A549 (cell line): Measurements from ENCODE around the gene LRRC3. TPM values are rescaled to one million over a fixed set of nuclear protein-coding genes. Genes with fewer than 3 reads are reported as not detected.

ENCODE experiments used
- ATAC-seq, 2 experiments: fragments of 200-7000 bp in 1 of 2; fragments of >200 bp in 1 of 2; cut with Nextera tagmentation in 1 of 2; cut with Tn5 transposase in 1 of 2; 3 replicates each; pipeline versions ENCODE4 v1.8.0 to v1.9.1; 2018 to 2020; ENCODE audit warnings: mild to moderate bottlenecking in 1 of 2, moderate library complexity in 1 of 2
- CTCF ChIA-PET: fragments of 300-600 bp; sonication (Branson Sonifier 250); formaldehyde crosslinking; extraction: SDS; loops from one replicate; lab custom pipeline; 2021; ENCODE audit warnings: antibody characterized with exemption, inconsistent platforms; lab: Yijun Ruan, JAX
- POLR2A ChIA-PET: fragments of 350-600 bp; formaldehyde crosslinking; extraction: SDS; loops from one replicate; lab custom pipeline; 2021; ENCODE audit warnings: antibody characterized with exemption, inconsistent platforms; lab: Yijun Ruan, JAX
- DNase-seq, 2 experiments: peaks; one replicate each; pipeline versions ENCODE4 v3.0.0 to v3.0.0-alpha.2; 2011 to 2016; ENCODE audit warnings: low read depth in 1 of 2, low spot score in 1 of 2
- FAIRE-seq: peaks from 2 replicates; lab custom pipeline; 2011; peaks lifted over from hg19 to GRCh38; lab: Jason Lieb, UNC
- H3K27ac ChIP-seq, 2 experiments: fragments of >200 bp; sonication (Bioruptor Twin); formaldehyde crosslinking; 3 replicates each; pipeline ENCODE4 v1.5.1; 2016 to 2017
- H3K4me1 ChIP-seq: fragments of >200 bp; sonication (Bioruptor Twin); formaldehyde crosslinking; 3 replicates; pipeline ENCODE4 v1.6.1; 2016
- H3K4me2 ChIP-seq: fragments of >200 bp; sonication (Bioruptor Twin); formaldehyde crosslinking; 3 replicates; pipeline ENCODE4 v1.6.1; 2016
- H3K4me3 ChIP-seq: fragments of >200 bp; sonication (Bioruptor Twin); formaldehyde crosslinking; 3 replicates; pipeline ENCODE4 v1.5.1; 2016
- H3K9me3 ChIP-seq: fragments of >200 bp; sonication (Bioruptor Twin); formaldehyde crosslinking; 3 replicates; pipeline ENCODE4 v1.6.1; 2016
- ATOH8 ChIP-seq: fragments of 250-450 bp; sonication (Bioruptor Pico); IDR thresholded peaks from 2 replicates; pipeline ENCODE4 v1.5.0; 2020; ENCODE audit warnings: low read depth, mild to moderate bottlenecking, moderate library complexity
- BCL3 ChIP-seq: fragments of >200 bp; sonication (Bioruptor Twin); formaldehyde crosslinking; IDR thresholded peaks from 3 replicates; pipeline ENCODE4 v1.6.1; 2016
- BHLHE40 ChIP-seq: IDR thresholded peaks from 2 replicates; pipeline ENCODE4 v1.6.1; 2012; ENCODE audit warnings: low read depth, low read length, inconsistent platforms
- EHF ChIP-seq: fragments of 250-450 bp; sonication (Bioruptor Pico); IDR thresholded peaks from 2 replicates; pipeline ENCODE4 v1.5.0; 2020; ENCODE audit warnings: mild to moderate bottlenecking
- EHMT2 ChIP-seq: fragments of 200-600 bp; sonication (generic); IDR thresholded peaks from 2 replicates; pipeline ENCODE4 v1.6.1; 2016; ENCODE audit warnings: antibody characterized with exemption, low read depth, mild to moderate bottlenecking, moderate library complexity
- EP300 ChIP-seq, 2 experiments: fragments of >200 bp; sonication (Bioruptor Twin); formaldehyde crosslinking; IDR thresholded peaks; 2 replicates in 1 of 2; 3 replicates in 1 of 2; pipeline ENCODE4 v1.6.1; 2016 to 2017
- ESRRA ChIP-seq: fragments of 150-350 bp; IDR thresholded peaks from 2 replicates; pipeline ENCODE4 v1.6.1; 2014; ENCODE audit warnings: mild to moderate bottlenecking, low read length, borderline replicate concordance
- FOSB ChIP-seq: fragments of 250-450 bp; sonication (Bioruptor Pico); IDR thresholded peaks from 2 replicates; pipeline ENCODE4 v1.5.0; 2020; ENCODE audit warnings: mild to moderate bottlenecking, moderate library complexity
- HDAC2 ChIP-seq: fragments of 200-600 bp; sonication (generic); IDR thresholded peaks from 2 replicates; pipeline ENCODE4 v1.6.1; 2016
- HMGXB4 ChIP-seq: fragments of 250-450 bp; sonication (Bioruptor Pico); IDR thresholded peaks from 2 replicates; pipeline ENCODE4 v1.5.0; 2021; ENCODE audit warnings: mild to moderate bottlenecking, moderate library complexity, borderline replicate concordance
- HOXA7 ChIP-seq: fragments of 250-450 bp; sonication (Bioruptor Pico); IDR thresholded peaks from 2 replicates; pipeline ENCODE4 v1.5.0; 2020; ENCODE audit warnings: mild to moderate bottlenecking, moderate library complexity
- HOXB13 ChIP-seq: fragments of 250-450 bp; sonication (Bioruptor Pico); IDR thresholded peaks from 2 replicates; pipeline ENCODE4 v1.5.0; 2020; ENCODE audit warnings: low read depth, mild to moderate bottlenecking, moderate library complexity
- HOXB5 ChIP-seq: fragments of 250-450 bp; sonication (Bioruptor Pico); IDR thresholded peaks from 2 replicates; pipeline ENCODE4 v1.5.0; 2020; ENCODE audit warnings: mild to moderate bottlenecking, moderate library complexity
- JUN ChIP-seq, 2 experiments: fragments of >200 bp; sonication (Bioruptor Twin); formaldehyde crosslinking; IDR thresholded peaks; 2 replicates in 1 of 2; 3 replicates in 1 of 2; pipeline ENCODE4 v1.6.1; 2016 to 2017
- MAFK ChIP-seq: fragments of 450-650 bp; IDR thresholded peaks from 2 replicates; pipeline ENCODE4 v1.6.1; 2014; ENCODE audit not compliant: partially characterized antibody
- MAX ChIP-seq: IDR thresholded peaks from 2 replicates; pipeline ENCODE4 v1.6.1; 2012
- MAZ ChIP-seq: fragments of 150-350 bp; IDR thresholded peaks from 2 replicates; pipeline ENCODE4 v1.6.1; 2014; ENCODE audit warnings: antibody characterized with exemption, low read depth, low read length, borderline replicate concordance
- NPAS2 ChIP-seq: fragments of 250-450 bp; sonication (Bioruptor Pico); IDR thresholded peaks from 2 replicates; pipeline ENCODE4 v1.8.0; 2022; ENCODE audit warnings: mild to moderate bottlenecking, moderate library complexity, borderline replicate concordance
- NR3C1 ChIP-seq: fragments of >200 bp; sonication (Bioruptor Twin); formaldehyde crosslinking; IDR thresholded peaks from 3 replicates; pipeline ENCODE4 v1.6.1; 2017
- PBX3 ChIP-seq: IDR thresholded peaks from 2 replicates; pipeline ENCODE4 v1.6.1; 2012
- PHF8 ChIP-seq: fragments of 200-600 bp; sonication (generic); IDR thresholded peaks from 2 replicates; pipeline ENCODE4 v1.6.1; 2016; ENCODE audit warnings: low read depth, mild to moderate bottlenecking, antibody characterized with exemption, moderate library complexity, borderline replicate concordance
- POLR2A ChIP-seq: IDR thresholded peaks from 2 replicates; pipeline ENCODE4 v1.6.1; 2012; ENCODE audit warnings: mild to moderate bottlenecking, low read length
- POLR2AphosphoS2 ChIP-seq: conservative IDR thresholded peaks from 2 replicates; pipeline ENCODE4 v1.6.1; 2012; ENCODE audit warnings: low read length, improper control_type of control experiment, inconsistent platforms
- RARB ChIP-seq: fragments of 250-450 bp; sonication (Bioruptor Pico); IDR thresholded peaks from 2 replicates; pipeline ENCODE4 v1.8.0; 2021; ENCODE audit warnings: mild to moderate bottlenecking, moderate library complexity
- RCOR1 ChIP-seq: fragments of 150-350 bp; IDR thresholded peaks from 2 replicates; pipeline ENCODE4 v1.6.1; 2014; ENCODE audit warnings: antibody characterized with exemption, low read length, low read depth
- RFX5 ChIP-seq: fragments of 450-650 bp; IDR thresholded peaks from 2 replicates; pipeline ENCODE4 v1.7.1; 2014; ENCODE audit warnings: antibody characterized with exemption, mild to moderate bottlenecking, moderate library complexity
- SMC3 ChIP-seq: fragments of >200 bp; sonication (Bioruptor Twin); formaldehyde crosslinking; IDR thresholded peaks from 3 replicates; pipeline ENCODE4 v1.6.1; 2018; ENCODE audit warnings: inconsistent platforms
- SREBF2 ChIP-seq: fragments of 450-650 bp; IDR thresholded peaks from 2 replicates; pipeline ENCODE4 v1.6.1; 2014; ENCODE audit warnings: mild to moderate bottlenecking, moderate library complexity
- TP53 ChIP-seq: fragments of 250-450 bp; sonication (Bioruptor Pico); IDR thresholded peaks from 2 replicates; pipeline ENCODE4 v1.5.0; 2021; ENCODE audit warnings: mild to moderate bottlenecking, moderate library complexity
- ZC3H11A ChIP-seq: fragments of 450-650 bp; IDR thresholded peaks from 2 replicates; pipeline ENCODE4 v1.6.1; 2014; ENCODE audit warnings: antibody characterized with exemption, mild to moderate bottlenecking
- ZFP36 ChIP-seq: fragments of 450-650 bp; IDR thresholded peaks from 2 replicates; pipeline ENCODE4 v1.6.1; 2014; ENCODE audit warnings: borderline replicate concordance; ENCODE audit not compliant: partially characterized antibody
- ZNF302 ChIP-seq: fragments of 250-450 bp; sonication (Bioruptor Pico); IDR thresholded peaks from 2 replicates; pipeline ENCODE4 v1.9.0; 2021; ENCODE audit warnings: inconsistent platforms, mild to moderate bottlenecking, moderate library complexity
- ZSCAN20 ChIP-seq: fragments of 250-450 bp; sonication (Bioruptor Pico); IDR thresholded peaks from 2 replicates; pipeline ENCODE4 v1.8.0; 2022; ENCODE audit warnings: mild to moderate bottlenecking, moderate library complexity
- WGBS: methylation state at CpG from one replicate; pipeline ENCODE4 v1.1.6; 2017; ENCODE audit errors: missing lambda C conversion rate; 5-methylcytosine and 5-hydroxymethylcytosine counted together
- polyA plus RNA-seq, 4 experiments: library from polyadenylated mRNA; depleted of rRNA in 3 of 4; stranded (reverse); fragments of >200 nt; fragmentation: RNase III in 1 of 4; extraction: RNeasy Plus Mini Kit Qiagen cat#74134 plus additional on column Dnase treatment in 1 of 4; gene quantifications; 2 replicates in 3 of 4; 3 replicates in 1 of 4; pipeline ENCODE4 v1.2.3, GENCODE V29; 2011 to 2017

LRRC3 gene
- polyA plus RNA-seq, 2 of the 4 experiments (the other 2 are of a cell fraction), result 0.59 to 1.1 TPM

- no peak for TF ChIP-seq BHLHE40
- TF ChIP-seq NR3C1, result no peak
- TF ChIP-seq HOXA7 (CRISPR knock-in tag), result no peak
- no peak for TF ChIP-seq ZC3H11A
- no peak for TF ChIP-seq ATOH8
- TF ChIP-seq JUN (IDR thresholded peaks at IDR 0.05), result no peak
- TF ChIP-seq EP300 (IDR thresholded peaks at IDR 0.05), result no peak
- TF ChIP-seq RFX5, result no peak
- no peak for TF ChIP-seq HOXB13
- TF ChIP-seq PHF8, result no peak
- no peak for TF ChIP-seq ZSCAN20 (CRISPR knock-in tag)
- no peak for TF ChIP-seq MAX
- TF ChIP-seq ZNF302 (CRISPR knock-in tag), result no peak
- no peak for TF ChIP-seq PBX3
- no peak for TF ChIP-seq RARB (CRISPR knock-in tag)
- TF ChIP-seq HDAC2, result no peak
- TF ChIP-seq POLR2AphosphoS2, result no peak
- no peak for TF ChIP-seq FOSB (CRISPR knock-in tag)
- no peak for TF ChIP-seq MAZ
- H3K27ac ChIP-seq, result no peak overlapping the region
- DNase-seq (no peak), ATAC-seq (no peak), FAIRE-seq (no peak)
- 70% methylated on average over 2 of the region's 13 CpGs for WGBS
- H3K4me2 ChIP-seq, result no peak overlapping the region
- no peaks in the 10 kb centered on the region for H3K9me3 ChIP-seq
- H3K4me3 ChIP-seq, result no peak overlapping the region
- H3K4me1 ChIP-seq, result no peaks in the 10 kb centered on the region
- ChIA-PET CTCF (no interaction called here), POLR2A (no interaction called here)
These were observed 19.1 kb upstream of the LRRC3 start for GRCh38 chr21:44436111-44436611.

GRCh38 chr21:44436958-44437357, 18.4 kb upstream of the LRRC3 start:
- DNase-seq (no peak), ATAC-seq (no peak), FAIRE-seq (no peak)
- no peak overlapping the region for H3K4me2 ChIP-seq
- no peaks in the 10 kb centered on the region for H3K4me1 ChIP-seq
- H3K27ac ChIP-seq, result no peak overlapping the region
- TF ChIP-seq NPAS2 (CRISPR knock-in tag), result no peak
- no peak for TF ChIP-seq NR3C1
- no peak for TF ChIP-seq EHMT2
- no peak for TF ChIP-seq SREBF2
- TF ChIP-seq MAFK, result no peak
- no peak for TF ChIP-seq EP300 (IDR thresholded peaks at IDR 0.05)
- no peak for TF ChIP-seq ESRRA
- no peak for TF ChIP-seq BCL3
- TF ChIP-seq ZFP36, result no peak
- no peak for TF ChIP-seq HMGXB4
- no peak for TF ChIP-seq RCOR1
- no peak for TF ChIP-seq HOXB5 (CRISPR knock-in tag)
- TF ChIP-seq SMC3, result no peak
- no peak for TF ChIP-seq POLR2A
- no peak for TF ChIP-seq POLR2AphosphoS2
- no peak for TF ChIP-seq ZSCAN20 (CRISPR knock-in tag)
- TF ChIP-seq TP53 (CRISPR knock-in tag), result no peak
- no peak for TF ChIP-seq FOSB (CRISPR knock-in tag)
- no peak for TF ChIP-seq EHF
- ChIA-PET POLR2A (no interaction called here), CTCF (no interaction called here)
- no peak overlapping the region for H3K4me3 ChIP-seq
- 80% methylated on average over 14 of the region's 18 CpGs for WGBS
- H3K9me3 ChIP-seq, result no peaks in the 10 kb centered on the region
